Neural progenitor cell (in vitro differentiated cells): ENCODE results near the gene EME1. TPM values are rescaled to one million over a fixed set of nuclear protein-coding genes. Genes with fewer than 3 reads are reported as not detected.

Source experiments
- DNase-seq: peaks from one replicate; pipeline ENCODE4 v3.0.0-alpha.2; 2016; ENCODE audit warnings: low spot score
- H2AFZ ChIP-seq: fragments of 200-600 bp; sonication (generic); replicated peaks from 2 replicates; pipeline ENCODE4 v1.6.1; 2016; ENCODE audit warnings: antibody characterized with exemption
- H3F3A ChIP-seq: fragments of 200-600 bp; sonication (generic); 2 replicates; pipeline ENCODE4 v1.6.1; 2016; ENCODE audit warnings: antibody characterized with exemption, low read depth
- H3K27ac ChIP-seq: fragments of 200-600 bp; sonication (generic); 2 replicates; pipeline ENCODE4 v1.5.1; 2016; ENCODE audit warnings: mild to moderate bottlenecking
- H3K27me3 ChIP-seq: fragments of 200-600 bp; sonication (generic); 2 replicates; pipeline ENCODE4 v1.6.1; 2016; ENCODE audit warnings: mild to moderate bottlenecking, moderate library complexity
- H3K36me3 ChIP-seq: fragments of 200-600 bp; sonication (generic); 2 replicates; pipeline ENCODE4 v1.5.1; 2016
- H3K4me1 ChIP-seq: fragments of 200-600 bp; sonication (generic); 2 replicates; pipeline ENCODE4 v1.6.1; 2016; ENCODE audit warnings: mixed run types
- H3K4me2 ChIP-seq: fragments of 200-600 bp; sonication (generic); 2 replicates; pipeline ENCODE4 v1.6.1; 2016
- H3K4me3 ChIP-seq: fragments of 200-600 bp; sonication (generic); 2 replicates; pipeline ENCODE4 v1.5.1; 2016
- H3K79me2 ChIP-seq: fragments of 200-600 bp; sonication (generic); 2 replicates; pipeline ENCODE4 v1.6.1; 2016; ENCODE audit warnings: low read depth
- H3K9ac ChIP-seq: fragments of 200-600 bp; sonication (generic); 2 replicates; pipeline ENCODE4 v1.6.1; 2016
- H3K9me3 ChIP-seq: fragments of 200-600 bp; sonication (generic); 2 replicates; pipeline ENCODE4 v1.5.1; 2016; ENCODE audit warnings: low read depth
- H4K20me1 ChIP-seq: fragments of 200-600 bp; sonication (generic); 2 replicates; pipeline ENCODE4 v1.6.1; 2016; ENCODE audit warnings: low read depth
- H3K27ac Mint-ChIP-seq: 3 replicates; pipeline ENCODE4 v1.8.0; 2021; ENCODE audit warnings: mixed read lengths
- H3K27me3 Mint-ChIP-seq: 2 replicates; pipeline ENCODE4 v1.8.0; 2022; ENCODE audit warnings: low read depth, mild to moderate bottlenecking, inconsistent platforms, moderate library complexity, mixed read lengths; ENCODE audit not compliant: insufficient read depth
- H3K36me3 Mint-ChIP-seq: 3 replicates; pipeline ENCODE4 v1.8.0; 2021; ENCODE audit warnings: mixed read lengths
- H3K4me1 Mint-ChIP-seq: 3 replicates; pipeline ENCODE4 v1.8.0; 2021; ENCODE audit warnings: mixed read lengths
- H3K4me3 Mint-ChIP-seq: 3 replicates; pipeline ENCODE4 v1.8.0; 2021; ENCODE audit warnings: mild to moderate bottlenecking, moderate library complexity, mixed read lengths
- H3K9me3 Mint-ChIP-seq: 3 replicates; pipeline ENCODE4 v1.8.0; 2020; ENCODE audit warnings: mixed read lengths
- CTCF ChIP-seq: fragments of 200-600 bp; sonication (generic); IDR thresholded peaks from 2 replicates; pipeline ENCODE4 v1.5.1; 2017; ENCODE audit warnings: antibody characterized with exemption, mild to moderate bottlenecking
- EZH2 ChIP-seq: fragments of 200-600 bp; sonication (generic); IDR thresholded peaks from 2 replicates; pipeline ENCODE4 v1.6.1; 2017; ENCODE audit warnings: antibody characterized with exemption, mild to moderate bottlenecking, moderate library complexity
- EZH2phosphoT487 ChIP-seq: fragments of 200-600 bp; sonication (generic); IDR thresholded peaks from 2 replicates; pipeline ENCODE4 v1.6.1; 2017; ENCODE audit warnings: antibody characterized with exemption
- total RNA-seq: library from RNA; depleted of rRNA; stranded (reverse); fragments of >200 nt; gene quantifications from 2 replicates; pipeline ENCODE4 v1.2.3, GENCODE V29; 2015; ENCODE audit warnings: low replicate concordance

Gene EME1
- total RNA-seq, 1 donor from 2014 or later = 26.6 TPM

GRCh38 chr17:50424996-50425681 is 52.1 kb downstream of the EME1 start:
- H3K27ac ChIP-seq = no peak overlapping the region
- no peak overlapping the region for H3K9ac ChIP-seq
- Mint-ChIP-seq H3K36me3 (no peaks in the 10 kb centered on the region), H3K9me3 (peaks cover 5% of the 10 kb centered on the region), H3K4me1 (peaks cover 21% of the 10 kb centered on the region), H3K27me3 (no peaks in the 10 kb centered on the region), H3K27ac (no peak overlapping the region), H3K4me3 (peak overlapping the region; percentile 85)
- no peak for DNase-seq
- H3K4me2 ChIP-seq = peak overlapping the region; percentile 97
- H4K20me1 ChIP-seq = no peaks in the 10 kb centered on the region
- H3K4me3 ChIP-seq = peak overlapping the region; percentile 82
- H3K36me3 ChIP-seq = no peaks in the 10 kb centered on the region
- peaks cover 17% of the 10 kb centered on the region for H3F3A ChIP-seq
- peaks cover 16% of the 10 kb centered on the region for H3K27me3 ChIP-seq
- no peaks in the 10 kb centered on the region for H3K9me3 ChIP-seq
- H3K4me1 ChIP-seq = peaks cover 13% of the 10 kb centered on the region
- peak overlapping the region; percentile 62 for H2AFZ ChIP-seq
- no peak for TF ChIP-seq EZH2phosphoT487
- TF ChIP-seq EZH2 = no peak
- no peak for TF ChIP-seq CTCF
- no peaks in the 10 kb centered on the region for H3K79me2 ChIP-seq

- no peaks in the 10 kb centered on the region for H3K9me3 Mint-ChIP-seq
- no peaks in the 10 kb centered on the region for H3K27me3 Mint-ChIP-seq
- no peak for TF ChIP-seq CTCF
- TF ChIP-seq EZH2 = no peak
- no peak for TF ChIP-seq EZH2phosphoT487
- H3K9ac ChIP-seq = no peak within 1 kb of the TSS
- peak within 1 kb of the TSS; percentile 62 for H2AFZ ChIP-seq
- no peaks in the 10 kb centered on the region for H3K36me3 ChIP-seq
- no peaks in the 10 kb centered on the region for H3K36me3 Mint-ChIP-seq
- H3K4me1 Mint-ChIP-seq = peaks cover 21% of the 10 kb centered on the region
- peak within 1 kb of the TSS; percentile 72 for H3K27ac Mint-ChIP-seq
- H3K4me2 ChIP-seq = peak within 1 kb of the TSS; percentile 97
- H3K27ac ChIP-seq = no peak within 1 kb of the TSS
- peaks cover 13% of the 10 kb centered on the region for H3K4me1 ChIP-seq
- H3K9me3 ChIP-seq = no peaks in the 10 kb centered on the region
- DNase-seq = peak; percentile 66
- H4K20me1 ChIP-seq = no peaks in the 10 kb centered on the region
- H3K79me2 ChIP-seq = no peaks in the 10 kb centered on the region
- H3K27me3 ChIP-seq = peaks cover 16% of the 10 kb centered on the region
- H3K4me3 Mint-ChIP-seq = peak within 1 kb of the TSS; percentile 85
- H3F3A ChIP-seq = peaks cover 17% of the 10 kb centered on the region
- peak within 1 kb of the TSS; percentile 82 for H3K4me3 ChIP-seq
These were observed 52.8 kb downstream of the EME1 start, which contains the start of gene ACSF2 for GRCh38 chr17:50425682-50426471. TSS of gene ACSF2 (plus strand) at chr17:50426218. CDS start at chr17:50426262, 44 bp downstream.

GRCh38 chr17:50426472-50426782 is 53.4 kb downstream of the EME1 start:
- Histone ChIP-seq H3K36me3 (no peaks in the 10 kb centered on the region), H3F3A (peaks cover 17% of the 10 kb centered on the region), H3K4me1 (peaks cover 13% of the 10 kb centered on the region), H3K27ac (no peak overlapping the region), H3K4me2 (peak overlapping the region; percentile 97), H4K20me1 (no peaks in the 10 kb centered on the region), H3K27me3 (peaks cover 16% of the 10 kb centered on the region), H3K9me3 (no peaks in the 10 kb centered on the region), H2AFZ (peak overlapping the region; percentile 62), H3K4me3 (peak overlapping the region; percentile 82), H3K9ac (no peak overlapping the region), H3K79me2 (no peaks in the 10 kb centered on the region)
- H3K9me3 Mint-ChIP-seq = no peaks in the 10 kb centered on the region
- peaks cover 26% of the 10 kb centered on the region for H3K4me1 Mint-ChIP-seq
- H3K27ac Mint-ChIP-seq = no peak overlapping the region
- TF ChIP-seq EZH2phosphoT487 (no peak), EZH2 (no peak), CTCF (no peak)
- H3K4me3 Mint-ChIP-seq = peak overlapping the region; percentile 84
- no peaks in the 10 kb centered on the region for H3K27me3 Mint-ChIP-seq
- DNase-seq = no peak
- H3K36me3 Mint-ChIP-seq = no peaks in the 10 kb centered on the region
